Fibroblast of lung (primary cell): Measurements from ENCODE around the gene FOXI1. TPM values are rescaled to one million over a fixed set of nuclear protein-coding genes. Genes with fewer than 3 reads are reported as not detected.

Experiments
- DNase-seq, 2 donors: peaks; one replicate each; pipeline versions ENCODE4 v3.0.0 to v3.0.0-alpha.2; 2010; ENCODE audit warnings: low read depth in 2 of 2
- H2AFZ ChIP-seq: 2 replicates; pipeline ENCODE4 v1.5.1; 2012; ENCODE audit warnings: low read length, control low read depth, inconsistent platforms
- H3K27ac ChIP-seq: 2 replicates; pipeline ENCODE4 v1.5.1; 2011; ENCODE audit warnings: low read length, control low read depth; ENCODE audit not compliant: insufficient read depth
- H3K27me3 ChIP-seq: 2 replicates; pipeline ENCODE4 v1.5.1; 2011; ENCODE audit warnings: mild to moderate bottlenecking, low read length; ENCODE audit not compliant: control insufficient read depth, insufficient read depth
- H3K36me3 ChIP-seq: 2 replicates; pipeline ENCODE4 v1.5.1; 2011; ENCODE audit warnings: low read length; ENCODE audit not compliant: control insufficient read depth, insufficient read depth
- H3K4me1 ChIP-seq: 2 replicates; pipeline ENCODE4 v1.5.1; 2011; ENCODE audit warnings: low read length; ENCODE audit not compliant: control insufficient read depth, insufficient read depth; ENCODE audit errors: extremely low read depth
- H3K4me2 ChIP-seq: 2 replicates; pipeline ENCODE4 v1.5.1; 2011; ENCODE audit warnings: low read length, control low read depth; ENCODE audit not compliant: insufficient read depth; ENCODE audit errors: extremely low read depth
- H3K4me3 ChIP-seq, 4 experiments: fragments of 200-600 bp in 1 of 4; sonication (generic) in 1 of 4; replicated peaks in 1 of 4; 2 replicates each; pipeline ENCODE4 v1.5.1; 2011 to 2016; ENCODE audit warnings: low read length in 4 of 4, low read depth in 3 of 4, mild to moderate bottlenecking in 3 of 4, control low read depth in 2 of 4, inconsistent platforms in 1 of 4, mixed read lengths in 1 of 4; ENCODE audit not compliant: insufficient read depth in 1 of 4; ENCODE audit errors: control extremely low read depth in 1 of 4
- H3K79me2 ChIP-seq: 2 replicates; pipeline ENCODE4 v1.5.1; 2012; ENCODE audit warnings: mild to moderate bottlenecking, low read length, inconsistent platforms; ENCODE audit not compliant: control insufficient read depth, insufficient read depth
- H3K9ac ChIP-seq: 2 replicates; pipeline ENCODE4 v1.5.1; 2011; ENCODE audit warnings: mild to moderate bottlenecking, low read length, control low read depth; ENCODE audit not compliant: insufficient read depth
- H3K9me3 ChIP-seq: 2 replicates; pipeline ENCODE4 v1.5.1; 2012; ENCODE audit warnings: low read depth, low read length; ENCODE audit not compliant: control insufficient read depth, insufficient read depth
- H4K20me1 ChIP-seq: 2 replicates; pipeline ENCODE4 v1.5.1; 2011; ENCODE audit warnings: low read length; ENCODE audit not compliant: control insufficient read depth, insufficient read depth; ENCODE audit errors: extremely low read depth
- EZH2 ChIP-seq: IDR thresholded peaks from 2 replicates; pipeline ENCODE4 v1.5.1; 2012; ENCODE audit warnings: low read length, control low read depth, mild to moderate bottlenecking; ENCODE audit errors: missing control alignments
- polyA plus RNA-seq, 2 donors: library from polyadenylated mRNA; depleted of rRNA in 1 of 2; stranded (reverse) in 1 of 2; unstranded in 1 of 2; fragments of >200 nt; gene quantifications; 2 replicates each; pipeline ENCODE4 v1.2.1, GENCODE V29; 2011 to 2012; ENCODE audit warnings: missing spikeins in 1 of 2
- total RNA-seq: library from RNA; depleted of rRNA; stranded (reverse); fragments of >200 nt; gene quantifications from 2 replicates; pipeline ENCODE4 v1.2.1, GENCODE V29; 2014
- TF ChIP-seq, protein P1 (sequence below), 2 donors: IDR thresholded peaks in 1 of 2; conservative IDR thresholded peaks in 1 of 2; 1 replicate in 1 of 2; 2 replicates in 1 of 2; pipeline ENCODE4 v1.5.1; 2011 to 2012; ENCODE audit warnings: low read length in 2 of 2, control low read depth in 1 of 2, inconsistent platforms in 1 of 2, low read depth in 1 of 2, mild to moderate bottlenecking in 1 of 2

The FOXI1 gene
- total and polyA plus RNA-seq, 2 donors (not counting 1 experiment from before 2014, with no cell fraction given) = not detected

DNA sequence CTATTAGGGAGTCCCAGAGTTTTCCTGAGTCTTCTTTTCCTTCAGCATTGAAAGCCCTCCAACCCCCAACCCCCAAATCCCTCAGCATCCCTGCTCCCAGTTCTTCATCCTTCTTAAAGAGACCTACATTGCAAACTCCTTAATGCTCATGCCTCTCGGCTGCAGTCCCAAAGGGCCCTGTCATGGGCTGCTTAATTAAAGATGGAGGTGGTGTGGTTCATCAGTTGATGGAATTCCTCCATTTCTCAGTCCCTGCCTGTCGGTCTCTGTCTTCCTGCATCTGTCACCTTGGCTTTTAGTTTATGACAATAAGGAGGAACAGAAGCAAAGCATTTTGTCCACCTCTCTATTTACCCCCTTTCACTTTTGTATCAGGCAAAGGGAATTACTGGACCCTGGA, 2.0 kb downstream of the FOXI1 start:
- no peaks in the 10 kb centered on the region for H3K79me2 ChIP-seq
- H3K4me1 ChIP-seq = no peaks in the 10 kb centered on the region
- H2AFZ ChIP-seq = no peak overlapping the region
- no peaks in the 10 kb centered on the region for H3K36me3 ChIP-seq
- H3K9ac ChIP-seq = no peak overlapping the region
- no peak for DNase-seq
- H3K27me3 ChIP-seq = no peaks in the 10 kb centered on the region
- TF ChIP-seq EZH2 = no peak
- TF ChIP-seq, protein P1, sequence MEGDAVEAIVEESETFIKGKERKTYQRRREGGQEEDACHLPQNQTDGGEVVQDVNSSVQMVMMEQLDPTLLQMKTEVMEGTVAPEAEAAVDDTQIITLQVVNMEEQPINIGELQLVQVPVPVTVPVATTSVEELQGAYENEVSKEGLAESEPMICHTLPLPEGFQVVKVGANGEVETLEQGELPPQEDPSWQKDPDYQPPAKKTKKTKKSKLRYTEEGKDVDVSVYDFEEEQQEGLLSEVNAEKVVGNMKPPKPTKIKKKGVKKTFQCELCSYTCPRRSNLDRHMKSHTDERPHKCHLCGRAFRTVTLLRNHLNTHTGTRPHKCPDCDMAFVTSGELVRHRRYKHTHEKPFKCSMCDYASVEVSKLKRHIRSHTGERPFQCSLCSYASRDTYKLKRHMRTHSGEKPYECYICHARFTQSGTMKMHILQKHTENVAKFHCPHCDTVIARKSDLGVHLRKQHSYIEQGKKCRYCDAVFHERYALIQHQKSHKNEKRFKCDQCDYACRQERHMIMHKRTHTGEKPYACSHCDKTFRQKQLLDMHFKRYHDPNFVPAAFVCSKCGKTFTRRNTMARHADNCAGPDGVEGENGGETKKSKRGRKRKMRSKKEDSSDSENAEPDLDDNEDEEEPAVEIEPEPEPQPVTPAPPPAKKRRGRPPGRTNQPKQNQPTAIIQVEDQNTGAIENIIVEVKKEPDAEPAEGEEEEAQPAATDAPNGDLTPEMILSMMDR (conservative IDR thresholded peaks at IDR 0.05 in 1 of 2, IDR thresholded peaks at IDR 0.05 in 1 of 2; ENCODE audit: low read depth in 1 of 2, low read length in 2 of 2) = no peak
- H3K4me2 ChIP-seq = no peak overlapping the region
- H4K20me1 ChIP-seq = no peaks in the 10 kb centered on the region
- H3K4me3 ChIP-seq = no peak overlapping the region
- no peak overlapping the region for H3K27ac ChIP-seq
- H3K9me3 ChIP-seq = no peaks in the 10 kb centered on the region

DNA sequence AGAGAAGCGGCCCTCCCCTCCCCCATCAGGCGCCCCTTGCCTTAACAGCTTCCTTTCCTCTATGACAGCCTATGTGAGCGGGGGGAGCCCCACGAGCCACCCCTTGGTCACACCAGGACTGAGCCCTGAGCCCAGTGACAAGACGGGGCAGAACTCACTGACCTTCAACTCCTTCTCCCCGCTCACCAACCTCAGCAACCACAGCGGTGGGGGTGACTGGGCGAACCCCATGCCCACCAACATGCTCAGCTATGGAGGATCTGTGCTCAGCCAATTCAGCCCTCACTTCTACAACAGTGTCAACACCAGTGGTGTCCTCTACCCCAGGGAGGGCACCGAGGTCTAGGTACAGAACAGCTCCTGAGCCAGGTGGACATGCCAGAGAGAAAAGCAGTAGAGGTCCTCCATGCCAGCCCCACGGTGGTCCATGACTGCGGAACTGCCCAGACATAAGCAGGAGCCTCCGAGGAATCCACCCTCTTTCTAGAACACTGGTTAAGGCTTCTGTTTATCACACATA, 2.6 kb downstream of the FOXI1 start:
- no peaks in the 10 kb centered on the region for H3K27me3 ChIP-seq
- H3K4me3 ChIP-seq = no peak overlapping the region
- DNase-seq = no peak
- TF ChIP-seq, protein P1 (conservative IDR thresholded peaks at IDR 0.05 in 1 of 2, IDR thresholded peaks at IDR 0.05 in 1 of 2; ENCODE audit: low read depth in 1 of 2, low read length in 2 of 2) = no peak
- TF ChIP-seq EZH2 = no peak
- H3K36me3 ChIP-seq = no peaks in the 10 kb centered on the region
- no peaks in the 10 kb centered on the region for H3K9me3 ChIP-seq
- no peak overlapping the region for H3K27ac ChIP-seq
- no peak overlapping the region for H3K4me2 ChIP-seq
- H3K9ac ChIP-seq = no peak overlapping the region
- H4K20me1 ChIP-seq = no peaks in the 10 kb centered on the region
- no peaks in the 10 kb centered on the region for H3K4me1 ChIP-seq
- no peaks in the 10 kb centered on the region for H3K79me2 ChIP-seq
- no peak overlapping the region for H2AFZ ChIP-seq

DNA sequence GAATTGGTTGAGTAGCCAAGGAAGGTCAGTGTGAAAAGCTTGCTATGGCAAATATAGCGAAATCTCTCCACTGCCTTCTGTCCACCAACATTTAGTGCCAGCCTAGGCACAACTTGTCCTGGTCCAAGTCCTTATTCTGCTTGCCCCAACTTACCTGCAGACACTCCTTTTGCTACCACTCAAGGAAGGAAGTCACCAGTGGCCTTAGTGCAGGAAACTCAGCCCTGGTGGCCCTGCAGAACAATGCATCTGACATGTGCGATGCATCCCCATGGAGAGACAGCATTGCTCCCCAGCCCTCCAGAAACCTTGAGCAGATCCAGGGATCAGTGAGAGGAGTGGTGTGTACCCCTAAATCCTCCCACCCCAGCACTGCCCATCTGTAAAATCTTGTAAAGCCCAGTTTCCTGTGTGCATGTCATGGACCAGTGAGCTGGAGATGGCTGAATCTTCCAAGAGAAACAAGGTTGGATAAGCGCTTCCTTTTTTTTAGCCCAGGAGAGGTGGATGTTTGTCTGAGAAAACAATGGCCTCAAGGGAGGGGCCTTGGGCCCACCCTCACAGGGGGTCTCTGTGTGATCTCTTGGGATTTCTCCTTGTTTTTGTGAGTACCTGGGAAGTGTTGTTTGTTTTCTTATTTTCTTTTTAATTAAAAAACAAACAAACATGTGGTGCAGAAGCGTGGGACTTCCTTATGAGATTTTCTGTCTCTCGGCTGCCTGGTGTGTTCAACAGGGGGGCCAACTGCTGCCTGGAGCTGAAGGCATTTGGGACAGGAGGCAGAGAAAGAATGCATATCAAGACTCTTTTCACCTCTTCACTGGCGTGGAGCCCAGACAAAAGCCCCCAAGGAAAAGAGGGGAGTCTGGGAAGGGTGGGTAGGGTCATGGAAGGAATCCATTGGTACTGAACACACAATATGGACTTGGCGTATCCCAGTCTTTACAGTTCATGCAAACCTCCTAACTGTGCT, 3.6 kb downstream of the FOXI1 start:
- H3K9me3 ChIP-seq = no peaks in the 10 kb centered on the region
- H4K20me1 ChIP-seq = no peaks in the 10 kb centered on the region
- TF ChIP-seq, protein P1 (conservative IDR thresholded peaks at IDR 0.05 in 1 of 2, IDR thresholded peaks at IDR 0.05 in 1 of 2; ENCODE audit: low read depth in 1 of 2, low read length in 2 of 2) = no peak
- no peak for TF ChIP-seq EZH2
- H3K79me2 ChIP-seq = no peaks in the 10 kb centered on the region
- no peak for DNase-seq
- H3K4me1 ChIP-seq = no peaks in the 10 kb centered on the region
- H3K36me3 ChIP-seq = no peaks in the 10 kb centered on the region
- no peak overlapping the region for H3K9ac ChIP-seq
- H2AFZ ChIP-seq = no peak overlapping the region
- no peak overlapping the region for H3K4me2 ChIP-seq
- no peak overlapping the region for H3K27ac ChIP-seq
- no peak overlapping the region for H3K4me3 ChIP-seq
- no peaks in the 10 kb centered on the region for H3K27me3 ChIP-seq
